ENCODE measurements around the gene KRT24.

KRT24 gene

DNA sequence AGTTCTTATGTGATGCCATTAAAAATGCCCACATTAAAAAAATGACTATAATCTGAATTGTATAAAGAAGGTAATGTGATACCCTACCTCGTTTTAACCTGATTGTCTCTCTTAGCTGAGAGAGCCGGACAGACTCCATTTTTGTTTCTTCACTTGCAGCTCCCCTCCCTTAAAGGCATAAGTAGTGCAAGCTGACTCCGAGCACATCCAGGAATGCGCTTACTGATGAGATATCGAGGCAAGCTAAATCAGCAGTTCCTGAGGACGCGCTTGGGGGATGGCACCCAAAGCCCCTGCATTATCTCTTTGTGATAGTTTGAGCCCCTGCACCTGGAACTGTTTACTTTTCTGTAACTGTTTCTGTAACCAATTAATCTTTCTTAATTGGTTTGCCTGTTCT lies 6.3 kb downstream of the KRT24 start:
- Histone ChIP-seq H3K9me3 (ENCODE audit: control insufficient read depth in 1 of 2, low read length in 2 of 2) (no peaks in the 10 kb centered on the region), H3K4me3 (ENCODE audit: low read depth in 1 of 2, low read length in 2 of 2) (no peak overlapping the region), H3K9ac (ENCODE audit: low read depth in 1 of 2, low read length in 2 of 2) (no peak overlapping the region), H3K27me3 (ENCODE audit: control insufficient read depth in 1 of 2, insufficient read depth in 2 of 2, low read length in 2 of 2) (peaks cover 0 to 2% of the 10 kb centered on the region in 2 donors), H3K27ac (ENCODE audit: low read depth, low read length) (no peak overlapping the region), H3K36me3 (ENCODE audit: control insufficient read depth in 1 of 2, insufficient read depth in 2 of 2, low read length in 2 of 2) (no peaks in the 10 kb centered on the region), H3K4me1 (ENCODE audit: control insufficient read depth in 1 of 2, insufficient read depth in 2 of 2, low read length in 2 of 2) (no peaks in the 10 kb centered on the region)

DNA sequence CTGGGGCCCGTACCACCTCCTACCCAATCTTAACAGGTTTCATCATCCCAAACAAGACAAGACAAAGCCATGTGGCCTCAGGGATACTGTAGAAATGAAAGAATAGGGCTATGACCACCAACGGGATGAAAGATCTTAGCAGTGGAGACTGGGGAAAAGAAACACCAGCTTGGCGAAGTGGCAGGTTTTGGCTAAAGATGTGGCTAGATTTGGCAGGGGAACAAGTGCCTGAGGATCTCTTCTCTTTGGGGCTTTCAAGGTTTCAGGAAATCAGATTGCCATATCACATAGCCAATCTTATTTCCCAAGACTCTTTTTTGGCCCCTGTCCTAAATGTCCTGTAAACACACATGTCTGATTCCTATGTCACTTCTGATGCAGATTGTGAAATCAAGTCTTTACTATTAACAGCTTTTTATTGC lies 6.9 kb downstream of the KRT24 start:
- H3K9me3 ChIP-seq (ENCODE audit: control insufficient read depth in 1 of 2, low read length in 2 of 2), result no peaks in the 10 kb centered on the region
- H3K27ac ChIP-seq (ENCODE audit: low read depth, low read length), result no peak overlapping the region
- H3K27me3 ChIP-seq (ENCODE audit: control insufficient read depth in 1 of 2, insufficient read depth in 2 of 2, low read length in 2 of 2), result peaks cover 0 to 2% of the 10 kb centered on the region in 2 donors
- no peak overlapping the region for H3K4me3 ChIP-seq (ENCODE audit: low read depth in 1 of 2, low read length in 2 of 2)
- no peak overlapping the region for H3K9ac ChIP-seq (ENCODE audit: low read depth in 1 of 2, low read length in 2 of 2)
- H3K4me1 ChIP-seq (ENCODE audit: control insufficient read depth in 1 of 2, insufficient read depth in 2 of 2, low read length in 2 of 2), result no peaks in the 10 kb centered on the region
- no peaks in the 10 kb centered on the region for H3K36me3 ChIP-seq (ENCODE audit: control insufficient read depth in 1 of 2, insufficient read depth in 2 of 2, low read length in 2 of 2)

GRCh38 chr17:40695874-40696472 lies 7.6 kb downstream of the KRT24 start:
- Histone ChIP-seq H3K4me3 (ENCODE audit: low read depth in 1 of 2, low read length in 2 of 2) (no peak overlapping the region), H3K4me1 (ENCODE audit: control insufficient read depth in 1 of 2, insufficient read depth in 2 of 2, low read length in 2 of 2) (no peaks in the 10 kb centered on the region), H3K27ac (ENCODE audit: low read depth, low read length) (no peak overlapping the region), H3K9me3 (ENCODE audit: control insufficient read depth in 1 of 2, low read length in 2 of 2) (no peaks in the 10 kb centered on the region), H3K27me3 (ENCODE audit: control insufficient read depth in 1 of 2, insufficient read depth in 2 of 2, low read length in 2 of 2) (peaks cover 0 to 2% of the 10 kb centered on the region in 2 donors), H3K36me3 (ENCODE audit: control insufficient read depth in 1 of 2, insufficient read depth in 2 of 2, low read length in 2 of 2) (no peaks in the 10 kb centered on the region), H3K9ac (ENCODE audit: low read depth in 1 of 2, low read length in 2 of 2) (no peak overlapping the region)

DNA sequence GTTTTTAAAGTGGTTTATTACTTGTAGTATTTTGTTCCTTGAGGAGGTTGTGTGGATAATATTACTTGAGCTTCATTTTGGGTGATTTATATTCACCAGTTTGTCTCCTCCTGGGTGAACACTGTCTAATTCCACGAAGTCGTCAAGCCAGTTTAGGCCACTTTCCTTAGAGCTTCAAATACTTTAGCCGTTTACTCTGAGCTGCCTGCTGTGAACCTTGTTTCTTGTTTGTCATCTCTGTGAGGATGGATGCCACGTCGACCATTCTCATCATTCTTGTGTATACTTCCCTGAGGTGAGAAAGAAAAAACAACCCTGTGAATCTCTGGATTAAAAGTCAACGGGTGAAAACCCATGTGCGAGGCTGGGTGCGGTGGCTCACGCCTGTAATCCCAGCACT lies 9.0 kb downstream of the KRT24 start:
- H3K27me3 ChIP-seq (ENCODE audit: control insufficient read depth in 1 of 2, insufficient read depth in 2 of 2, low read length in 2 of 2), result peaks cover 0 to 2% of the 10 kb centered on the region in 2 donors
- no peaks in the 10 kb centered on the region for H3K36me3 ChIP-seq (ENCODE audit: control insufficient read depth in 1 of 2, insufficient read depth in 2 of 2, low read length in 2 of 2)
- no peak overlapping the region for H3K9ac ChIP-seq (ENCODE audit: low read depth in 1 of 2, low read length in 2 of 2)
- H3K4me3 ChIP-seq (ENCODE audit: low read depth in 1 of 2, low read length in 2 of 2), result no peak overlapping the region
- H3K9me3 ChIP-seq (ENCODE audit: control insufficient read depth in 1 of 2, low read length in 2 of 2), result no peaks in the 10 kb centered on the region
- no peaks in the 10 kb centered on the region for H3K4me1 ChIP-seq (ENCODE audit: control insufficient read depth in 1 of 2, insufficient read depth in 2 of 2, low read length in 2 of 2)
- no peak overlapping the region for H3K27ac ChIP-seq (ENCODE audit: low read depth, low read length)

- no peak overlapping the region for H3K9ac ChIP-seq (ENCODE audit: low read depth in 1 of 2, low read length in 2 of 2)
- peaks cover 0 to under 1% of the 10 kb centered on the region in 2 donors for H3K27me3 ChIP-seq (ENCODE audit: control insufficient read depth in 1 of 2, insufficient read depth in 2 of 2, low read length in 2 of 2)
These were observed 16.4 kb downstream of the KRT24 start for GRCh38 chr17:40687106-40687505.

DNA sequence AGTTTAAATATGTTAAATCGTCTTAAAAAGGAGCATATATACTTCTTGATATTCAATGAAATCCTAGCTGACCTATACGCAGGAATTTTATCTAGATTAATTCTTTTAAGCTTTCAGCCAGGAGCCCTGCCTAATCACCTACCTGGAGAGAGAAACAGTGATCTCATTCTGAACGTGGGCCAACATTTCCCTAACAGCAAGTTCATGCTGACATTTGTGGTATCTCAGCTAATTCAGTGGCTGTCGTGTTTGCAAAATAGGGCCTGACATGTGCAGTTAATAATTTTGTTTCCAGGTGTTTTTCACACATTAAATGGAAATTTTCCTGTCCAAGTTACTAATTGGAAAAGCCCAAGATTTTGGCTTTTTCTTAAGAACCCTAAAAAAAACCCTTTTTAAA lies 17.4 kb downstream of the KRT24 start:
- peaks cover 0 to 4% of the 10 kb centered on the region in 2 donors for H3K27me3 ChIP-seq (ENCODE audit: control insufficient read depth in 1 of 2, insufficient read depth in 2 of 2, low read length in 2 of 2)

More at GRCh38 chr17:40687106-40687505, 16.4 kb downstream of the KRT24 start:
- Histone ChIP-seq H3K9me3 (ENCODE audit: control insufficient read depth in 1 of 2, low read length in 2 of 2) (no peaks in the 10 kb centered on the region), H3K27ac (ENCODE audit: low read depth, low read length) (no peak overlapping the region), H3K36me3 (ENCODE audit: control insufficient read depth in 1 of 2, insufficient read depth in 2 of 2, low read length in 2 of 2) (no peaks in the 10 kb centered on the region), H3K4me1 (ENCODE audit: control insufficient read depth in 1 of 2, insufficient read depth in 2 of 2, low read length in 2 of 2) (no peaks in the 10 kb centered on the region), H3K4me3 (ENCODE audit: low read depth in 1 of 2, low read length in 2 of 2) (no peak overlapping the region)

DNA sequence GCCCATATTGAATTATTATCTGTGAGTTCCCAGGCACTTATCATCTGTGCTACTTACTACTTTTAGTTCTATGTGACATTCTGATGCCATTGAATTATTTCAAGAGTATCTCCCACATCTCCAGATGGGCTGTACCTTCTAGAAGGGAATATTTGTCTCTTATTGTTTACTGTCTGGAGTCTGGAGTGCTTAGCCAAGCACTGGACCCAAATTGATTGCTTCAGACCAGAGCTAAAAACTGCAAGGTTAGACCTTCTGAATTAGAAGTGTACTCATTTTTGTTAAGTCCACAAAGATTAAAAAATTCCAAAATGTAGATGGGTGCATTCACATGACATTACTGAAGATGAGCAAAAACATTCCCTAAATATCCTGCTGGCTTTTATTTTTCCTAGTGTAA lies 22.6 kb downstream of the KRT24 start:
- no peak overlapping the region for H3K4me3 ChIP-seq (ENCODE audit: low read depth in 1 of 2, low read length in 2 of 2)
- H3K4me1 ChIP-seq (ENCODE audit: control insufficient read depth in 1 of 2, insufficient read depth in 2 of 2, low read length in 2 of 2), result no peaks in the 10 kb centered on the region
- no peaks in the 10 kb centered on the region for H3K9me3 ChIP-seq (ENCODE audit: control insufficient read depth in 1 of 2, low read length in 2 of 2)
- no peaks in the 10 kb centered on the region for H3K36me3 ChIP-seq (ENCODE audit: control insufficient read depth in 1 of 2, insufficient read depth in 2 of 2, low read length in 2 of 2)
- peaks cover 4 to 12% of the 10 kb centered on the region in 2 donors for H3K27me3 ChIP-seq (ENCODE audit: control insufficient read depth in 1 of 2, insufficient read depth in 2 of 2, low read length in 2 of 2)
- no peak overlapping the region for H3K27ac ChIP-seq (ENCODE audit: low read depth, low read length)
- no peak overlapping the region for H3K9ac ChIP-seq (ENCODE audit: low read depth in 1 of 2, low read length in 2 of 2)

More for the DNA sequence above, 17.4 kb downstream of the KRT24 start:
- H3K36me3 ChIP-seq (ENCODE audit: control insufficient read depth in 1 of 2, insufficient read depth in 2 of 2, low read length in 2 of 2), result no peaks in the 10 kb centered on the region
- no peak overlapping the region for H3K27ac ChIP-seq (ENCODE audit: low read depth, low read length)
- no peak overlapping the region for H3K9ac ChIP-seq (ENCODE audit: low read depth in 1 of 2, low read length in 2 of 2)
- H3K4me1 ChIP-seq (ENCODE audit: control insufficient read depth in 1 of 2, insufficient read depth in 2 of 2, low read length in 2 of 2), result no peaks in the 10 kb centered on the region
- H3K9me3 ChIP-seq (ENCODE audit: control insufficient read depth in 1 of 2, low read length in 2 of 2), result no peaks in the 10 kb centered on the region
- no peak overlapping the region for H3K4me3 ChIP-seq (ENCODE audit: low read depth in 1 of 2, low read length in 2 of 2)

DNA sequence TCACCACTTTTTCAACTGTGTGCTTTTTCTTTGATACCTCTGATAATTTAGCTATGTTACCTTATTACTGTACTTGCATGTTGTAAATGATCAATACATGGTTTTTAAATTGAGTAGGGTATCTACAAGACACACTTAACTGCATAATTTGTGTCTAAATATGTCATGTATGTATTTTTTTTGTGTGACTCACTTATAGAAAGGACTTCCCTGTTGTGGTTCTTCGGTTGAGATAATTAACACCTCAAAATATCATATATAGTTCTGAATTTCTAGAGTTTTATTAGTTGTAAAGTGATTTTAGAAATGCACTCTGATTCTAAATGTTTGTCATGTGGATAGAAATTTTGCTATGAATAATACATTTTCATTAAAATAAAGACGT lies 24.0 kb downstream of the KRT24 start:
- H3K36me3 ChIP-seq (ENCODE audit: control insufficient read depth in 1 of 2, insufficient read depth in 2 of 2, low read length in 2 of 2), result no peaks in the 10 kb centered on the region

DNA sequence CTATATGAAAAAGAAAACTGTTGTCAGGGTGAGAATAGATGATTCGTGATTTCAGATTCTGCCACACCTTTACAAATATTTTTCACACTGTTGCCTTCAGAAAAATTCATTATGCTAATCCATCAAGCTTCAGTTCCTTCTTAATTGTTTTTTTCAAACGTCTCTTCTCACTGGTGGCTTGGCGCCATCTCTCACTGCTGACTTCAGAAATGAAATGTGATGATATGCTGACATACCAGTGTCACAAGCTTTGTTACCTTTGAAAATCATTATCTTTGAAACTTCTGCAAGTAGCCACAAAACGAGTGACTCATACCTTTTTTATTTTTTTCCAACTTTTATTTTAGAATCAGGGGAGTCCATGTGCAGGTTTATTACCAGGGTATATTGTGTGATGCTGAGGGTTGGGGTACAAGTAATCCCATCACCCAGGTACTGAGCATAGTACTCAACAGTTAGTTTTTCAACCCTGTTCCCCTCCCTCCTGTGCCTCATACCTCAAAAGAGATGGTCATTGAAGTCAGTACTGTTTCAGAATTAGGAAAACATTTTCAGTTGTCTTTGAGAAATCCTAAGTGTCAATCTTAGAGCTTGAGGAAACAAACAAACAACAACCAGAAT lies 24.5 kb downstream of the KRT24 start:
- H3K4me1 ChIP-seq (ENCODE audit: control insufficient read depth in 1 of 2, insufficient read depth in 2 of 2, low read length in 2 of 2), result no peaks in the 10 kb centered on the region
- no peaks in the 10 kb centered on the region for H3K36me3 ChIP-seq (ENCODE audit: control insufficient read depth in 1 of 2, insufficient read depth in 2 of 2, low read length in 2 of 2)
- H3K9me3 ChIP-seq (ENCODE audit: control insufficient read depth in 1 of 2, low read length in 2 of 2), result no peaks in the 10 kb centered on the region
- no peak overlapping the region for H3K27ac ChIP-seq (ENCODE audit: low read depth, low read length)
- no peak overlapping the region for H3K4me3 ChIP-seq (ENCODE audit: low read depth in 1 of 2, low read length in 2 of 2)
- H3K9ac ChIP-seq (ENCODE audit: low read depth in 1 of 2, low read length in 2 of 2), result no peak overlapping the region
- peaks cover 4 to 12% of the 10 kb centered on the region in 2 donors for H3K27me3 ChIP-seq (ENCODE audit: control insufficient read depth in 1 of 2, insufficient read depth in 2 of 2, low read length in 2 of 2)

More for the DNA sequence above, 24.0 kb downstream of the KRT24 start:
- H3K27me3 ChIP-seq (ENCODE audit: control insufficient read depth in 1 of 2, insufficient read depth in 2 of 2, low read length in 2 of 2), result peaks cover 4 to 12% of the 10 kb centered on the region in 2 donors
- no peak overlapping the region for H3K4me3 ChIP-seq (ENCODE audit: low read depth in 1 of 2, low read length in 2 of 2)
- H3K9ac ChIP-seq (ENCODE audit: low read depth in 1 of 2, low read length in 2 of 2), result no peak overlapping the region
- H3K4me1 ChIP-seq (ENCODE audit: control insufficient read depth in 1 of 2, insufficient read depth in 2 of 2, low read length in 2 of 2), result no peaks in the 10 kb centered on the region
- no peaks in the 10 kb centered on the region for H3K9me3 ChIP-seq (ENCODE audit: control insufficient read depth in 1 of 2, low read length in 2 of 2)
- H3K27ac ChIP-seq (ENCODE audit: low read depth, low read length), result no peak overlapping the region

DNA sequence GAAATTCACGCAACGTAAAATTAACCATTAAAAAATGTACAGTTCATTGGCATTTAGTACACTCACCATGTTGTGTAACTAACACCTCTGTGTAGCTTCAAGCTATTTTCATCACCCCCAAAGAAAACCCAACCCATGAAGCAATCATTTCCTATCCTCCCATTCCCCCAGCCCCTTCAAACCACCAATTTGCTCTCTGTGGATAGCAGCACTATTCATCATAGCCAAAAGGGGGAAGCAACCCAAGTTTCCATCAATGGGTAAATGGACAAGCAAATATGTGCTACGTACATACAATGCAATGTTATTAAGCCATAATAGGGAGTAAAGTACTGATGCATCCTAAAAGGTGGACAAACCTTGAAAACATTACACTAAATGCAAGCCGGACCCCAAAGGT lies 27.6 kb downstream of the KRT24 start:
- Histone ChIP-seq H3K36me3 (ENCODE audit: control insufficient read depth in 1 of 2, insufficient read depth in 2 of 2, low read length in 2 of 2) (no peaks in the 10 kb centered on the region), H3K4me1 (ENCODE audit: control insufficient read depth in 1 of 2, insufficient read depth in 2 of 2, low read length in 2 of 2) (no peaks in the 10 kb centered on the region), H3K9me3 (ENCODE audit: control insufficient read depth in 1 of 2, low read length in 2 of 2) (no peaks in the 10 kb centered on the region), H3K9ac (ENCODE audit: low read depth in 1 of 2, low read length in 2 of 2) (no peak overlapping the region), H3K4me3 (ENCODE audit: low read depth in 1 of 2, low read length in 2 of 2) (no peak overlapping the region), H3K27ac (ENCODE audit: low read depth, low read length) (no peak overlapping the region), H3K27me3 (ENCODE audit: control insufficient read depth in 1 of 2, insufficient read depth in 2 of 2, low read length in 2 of 2) (peaks cover 0 to 12% of the 10 kb centered on the region in 2 donors)
